Measurements from ENCODE around the gene SPDYE16.
A peak's percentile ranks its signal among the peaks of the same experiment; 100 is the strongest.
"Not testable (repeated sequence)": the region's sequence is repeated elsewhere in the genome, so short reads cannot be mapped to it uniquely, and the experiment has no call there.

SPDYE16 gene

GRCh38 chr7:76505168-76506080 lies 37.7 kb downstream of the SPDYE16 start:
- no peak for DNase-seq

GRCh38 chr7:76504351-76505167 lies 38.5 kb downstream of the SPDYE16 start:
- DNase-seq: not testable (repeated sequence)

- DNase-seq: not testable (repeated sequence)
These were observed 39.9 kb downstream of the SPDYE16 start for GRCh38 chr7:76503244-76503643.

- DNase-seq: peak in 2 of 58 donors; percentile 4 to 27
These were observed 40.3 kb downstream of the SPDYE16 start for GRCh38 chr7:76502836-76503235.

- not testable (repeated sequence) for DNase-seq
These were observed 40.9 kb downstream of the SPDYE16 start for GRCh38 chr7:76502224-76502623.

- not testable (repeated sequence) for DNase-seq
These were observed 43.2 kb downstream of the SPDYE16 start for GRCh38 chr7:76499924-76500241.

GRCh38 chr7:76499201-76499923 lies 43.7 kb downstream of the SPDYE16 start:
- not testable (repeated sequence) for DNase-seq

GRCh38 chr7:76498583-76499200 lies 44.4 kb downstream of the SPDYE16 start:
- not testable (repeated sequence) for DNase-seq

GRCh38 chr7:76497918-76498582 lies 45.0 kb downstream of the SPDYE16 start:
- DNase-seq: not testable (repeated sequence)

- not testable (repeated sequence) for DNase-seq
These were observed 47.4 kb downstream of the SPDYE16 start for GRCh38 chr7:76495717-76496116.

GRCh38 chr7:76492139-76492538 lies 51.0 kb downstream of the SPDYE16 start:
- not testable (repeated sequence) for DNase-seq

- not testable (repeated sequence) for DNase-seq
These were observed 55.1 kb downstream of the SPDYE16 start for GRCh38 chr7:76487969-76488368.

GRCh38 chr7:76486618-76487017 lies 56.5 kb downstream of the SPDYE16 start:
- not testable (repeated sequence) for DNase-seq

- DNase-seq: not testable (repeated sequence)
These were observed 57.1 kb downstream of the SPDYE16 start for GRCh38 chr7:76485822-76486610.

GRCh38 chr7:76484456-76484855 lies 58.6 kb downstream of the SPDYE16 start:
- DNase-seq: not testable (repeated sequence)

- DNase-seq: not testable (repeated sequence)
These were observed 60.0 kb downstream of the SPDYE16 start for GRCh38 chr7:76483081-76483480.

GRCh38 chr7:76482660-76483059 lies 60.4 kb downstream of the SPDYE16 start:
- DNase-seq: not testable (repeated sequence)

Measured in anterior cingulate cortex (tissue), 58 donors.